ENCODE results near the gene NTM.
"Not testable (repeated sequence)": the region's sequence is repeated elsewhere in the genome, so short reads cannot be mapped to it uniquely, and the experiment has no call there.

The NTM gene

DNA sequence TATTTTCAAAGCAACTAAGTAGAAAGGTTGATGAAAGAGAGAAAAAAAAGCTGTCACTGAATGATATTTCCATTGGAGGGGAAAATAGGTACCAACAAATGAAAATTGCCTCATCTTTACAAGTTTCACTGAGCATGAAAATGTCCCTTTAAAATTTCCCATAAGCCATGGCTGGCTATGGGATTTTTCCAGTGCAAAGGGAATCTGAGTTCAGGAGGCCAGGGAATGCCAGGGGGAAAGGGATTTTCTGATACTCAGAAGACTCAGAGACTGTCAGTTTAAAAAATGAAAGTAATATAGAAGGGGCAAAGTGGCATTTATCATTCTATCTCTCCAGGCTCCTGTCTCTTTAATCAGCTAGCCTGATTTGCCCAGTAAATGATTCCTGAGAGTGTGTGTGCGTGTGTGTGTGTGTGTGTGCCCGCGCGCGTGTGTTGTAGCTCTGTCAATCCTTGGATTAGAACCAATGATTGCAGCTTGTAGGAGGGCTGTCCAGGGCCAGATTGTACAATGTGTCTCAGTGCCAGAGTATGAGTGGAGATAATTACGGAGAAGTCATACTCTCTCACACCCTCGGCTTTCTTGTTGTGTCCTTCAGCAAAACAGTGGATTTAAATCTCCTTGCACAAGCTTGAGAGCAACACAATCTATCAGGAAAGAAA, at the start of gene NTM:
Gene NTM, plus strand, starts transcription at position 526 of the 662 bp plus-strand sequence.
- no peak for DNase-seq

DNA sequence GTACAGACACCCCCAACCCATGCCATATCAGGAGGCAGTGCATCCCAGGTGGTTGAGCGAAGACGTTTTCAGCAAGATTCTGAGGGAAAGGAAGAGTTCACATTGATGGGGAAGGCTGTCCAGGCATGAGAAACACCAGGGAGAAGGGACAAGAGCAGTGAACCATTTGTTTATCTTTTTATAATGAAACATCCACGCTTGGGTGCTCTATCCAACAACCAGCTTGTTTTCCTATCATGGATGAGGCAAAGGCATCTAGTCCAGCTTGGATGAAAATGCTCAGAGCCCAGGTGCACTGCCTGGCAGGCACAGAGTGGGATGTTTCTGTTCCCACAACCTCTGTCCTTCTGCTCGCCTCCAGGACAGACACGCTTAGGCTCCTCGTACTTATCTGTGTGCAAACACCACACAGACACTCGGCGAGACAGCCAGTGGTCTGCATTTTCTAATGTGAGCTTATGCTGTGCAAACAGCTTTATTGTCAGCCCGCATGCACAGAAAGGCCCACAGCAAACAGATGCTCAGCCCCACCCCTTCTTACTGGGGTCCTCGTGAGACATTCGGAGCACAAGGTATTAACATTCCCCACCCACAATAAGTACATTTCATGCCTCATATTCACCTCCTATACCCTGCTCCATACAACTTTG, 45.4 kb upstream of the NTM start:
- no peak for DNase-seq

DNA sequence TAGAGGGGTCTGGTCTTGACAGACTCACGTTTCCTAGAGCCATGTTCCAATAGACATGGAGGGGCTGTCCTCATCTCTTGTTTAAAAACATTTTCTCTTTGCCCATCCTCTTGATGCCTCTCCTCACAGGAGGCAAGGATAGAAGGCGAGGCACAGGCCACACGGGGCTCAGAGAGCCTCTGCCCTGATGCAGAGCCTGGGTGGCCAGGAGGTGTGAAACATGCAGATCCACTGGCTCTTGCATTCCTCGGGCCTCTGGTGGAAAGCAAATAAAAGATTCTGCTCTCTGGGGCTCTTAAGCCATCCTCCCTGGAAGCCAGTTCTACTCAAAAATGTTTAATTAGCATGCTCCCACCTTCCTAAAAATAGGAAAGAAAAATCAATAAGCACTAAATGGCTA, 43.6 kb upstream of the NTM start:
- DNase-seq = no peak

DNA sequence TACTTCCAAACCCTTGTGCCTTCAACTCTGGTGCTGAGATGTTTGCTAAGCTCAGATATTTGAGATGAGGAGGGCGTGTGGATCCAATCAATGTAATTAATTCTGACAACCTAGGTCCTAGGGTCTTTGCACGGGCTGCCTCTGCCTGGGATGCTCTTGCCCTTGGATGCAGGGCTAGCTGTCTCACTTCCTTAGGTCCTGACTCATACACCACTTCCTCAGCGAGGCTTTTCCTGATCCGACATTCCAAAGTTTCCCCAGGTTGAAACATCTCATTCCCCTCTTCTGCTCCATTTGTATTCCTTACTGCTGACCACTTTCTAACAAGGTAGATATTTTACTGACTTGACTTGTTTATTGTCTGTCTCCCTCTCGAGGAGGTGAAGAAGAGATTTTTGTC, 43.0 kb upstream of the NTM start:
- DNase-seq = no peak

- no peak for DNase-seq
Observed at GRCh38 chr11:131328843-131329242, 41.6 kb upstream of the NTM start.

DNA sequence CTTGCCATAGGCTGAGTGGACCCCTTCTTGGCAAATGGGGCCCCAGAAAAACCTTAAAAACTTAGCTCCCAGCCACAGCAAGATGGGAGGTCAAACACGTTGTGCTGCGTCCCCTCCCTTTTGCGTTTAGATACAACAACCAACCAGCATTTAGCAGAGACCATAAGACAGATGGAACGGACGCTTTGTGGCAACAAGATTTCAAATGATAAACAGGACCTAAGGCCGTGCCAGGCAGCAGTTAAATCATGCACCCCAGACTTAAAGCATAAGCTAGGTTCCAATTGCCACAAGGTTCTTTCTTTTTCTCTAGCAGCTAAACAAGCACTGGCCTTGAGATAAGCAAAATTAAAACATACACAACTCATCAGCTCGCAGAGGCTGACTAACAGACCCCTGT, 39.4 kb upstream of the NTM start:
- DNase-seq = no peak

GRCh38 chr11:131331546-131331945, 38.9 kb upstream of the NTM start:
- no peak for DNase-seq

DNA sequence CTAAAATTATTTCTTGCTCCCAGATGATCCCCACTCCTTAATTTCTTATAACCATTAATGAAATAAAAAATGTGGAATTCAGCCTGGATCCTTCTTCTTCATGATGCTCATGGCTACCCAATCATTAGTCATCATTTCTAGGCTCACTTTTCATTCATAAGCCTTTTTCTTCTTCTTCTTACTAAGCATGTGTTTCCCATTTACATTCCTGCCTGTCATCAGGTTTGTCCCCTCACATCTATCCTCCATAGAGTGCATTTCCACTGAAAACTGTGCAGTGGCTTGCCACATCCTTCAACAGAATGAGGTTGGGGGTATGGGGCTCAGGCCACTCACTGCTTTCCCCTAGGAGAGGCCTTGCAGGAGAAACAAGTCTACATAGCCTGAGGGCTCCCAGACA, 35.8 kb upstream of the NTM start:
- DNase-seq = no peak

DNA sequence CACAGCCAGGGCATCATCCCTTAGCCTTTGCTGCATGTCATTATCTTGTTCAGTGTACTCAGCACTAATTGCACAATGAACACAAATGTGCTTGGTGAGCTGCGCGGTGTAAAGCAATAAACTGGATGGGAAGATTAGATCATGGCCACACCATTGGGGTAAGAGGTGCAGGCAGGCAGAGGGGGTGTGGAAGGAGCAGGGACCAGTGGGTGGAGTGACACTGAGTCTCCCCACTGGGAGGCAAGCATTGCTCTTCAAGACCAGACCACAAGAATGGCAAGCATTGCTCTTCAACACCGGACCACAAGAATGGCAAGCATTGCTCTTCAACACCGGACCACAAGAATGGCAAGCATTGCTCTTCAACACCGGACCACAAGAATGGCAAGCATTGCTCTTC, 28.5 kb upstream of the NTM start:
- not testable (repeated sequence) for DNase-seq

DNA sequence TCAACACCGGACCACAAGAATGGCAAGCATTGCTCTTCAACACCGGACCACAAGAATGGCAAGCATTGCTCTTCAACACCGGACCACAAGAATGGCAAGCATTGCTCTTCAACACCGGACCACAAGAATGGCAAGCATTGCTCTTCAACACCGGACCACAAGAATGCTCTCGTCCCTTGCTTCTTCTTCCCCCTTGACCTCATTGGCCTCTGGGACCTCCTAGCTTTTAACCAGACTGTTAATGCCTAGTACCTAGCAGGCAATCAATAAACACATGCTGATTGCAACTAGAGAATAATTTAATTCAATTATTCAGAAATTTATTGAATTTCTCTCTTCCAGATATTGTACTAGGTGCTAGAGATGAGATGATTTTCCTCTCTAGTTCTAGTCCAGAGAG, 28.0 kb upstream of the NTM start:
- DNase-seq = not testable (repeated sequence)

DNA sequence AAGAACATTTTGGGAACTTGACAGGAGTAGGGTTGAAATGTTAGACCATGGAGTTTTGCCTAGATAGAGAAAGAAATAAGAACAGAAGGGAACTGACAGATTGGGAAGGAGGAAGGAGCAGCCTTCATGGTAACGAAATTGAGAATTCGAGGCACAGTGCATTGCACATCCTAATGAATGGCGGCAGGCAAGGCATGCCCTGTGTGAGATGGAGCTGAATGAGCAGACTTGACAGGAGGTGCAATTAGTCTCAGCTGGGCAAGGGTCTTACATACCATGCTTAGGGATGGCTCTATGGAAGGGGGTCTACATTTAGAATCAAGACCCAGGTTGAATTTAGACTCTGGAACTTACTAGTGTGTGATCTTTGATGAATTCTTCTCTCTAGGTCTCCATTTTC, 25.0 kb upstream of the NTM start:
- no peak for DNase-seq

DNA sequence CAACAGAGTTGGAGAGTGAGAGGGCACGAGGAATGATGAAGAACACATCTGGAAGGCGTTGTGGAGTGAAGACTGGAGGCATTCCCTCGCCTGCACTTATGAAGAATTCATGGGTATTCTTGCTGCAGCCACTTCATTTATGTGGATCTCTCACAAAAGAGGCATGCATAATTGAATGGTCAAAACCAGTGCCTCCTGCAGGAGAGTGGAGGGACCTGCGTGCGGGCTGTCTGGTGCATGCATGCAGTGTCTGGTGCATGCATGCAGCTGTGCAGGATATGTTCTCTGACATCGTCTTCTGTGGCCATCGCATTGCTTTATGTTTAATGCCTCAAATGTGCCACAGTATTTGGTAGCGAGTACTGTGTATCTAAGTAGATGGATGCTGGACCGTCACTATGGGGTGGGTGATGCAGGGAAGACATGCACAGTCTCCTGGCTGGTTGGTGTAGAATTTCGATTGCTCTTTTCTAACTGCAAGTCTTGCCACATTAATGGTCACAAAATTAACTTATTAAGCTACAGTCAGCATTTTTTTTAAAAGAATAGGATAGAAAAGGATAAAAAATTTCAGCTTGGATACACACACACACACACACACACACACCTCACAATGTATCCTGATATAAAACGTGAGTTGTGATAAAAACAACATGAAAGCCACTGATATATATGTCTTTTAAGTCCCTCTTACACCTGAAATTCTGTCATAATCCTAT, 20.9 kb upstream of the NTM start:
- DNase-seq = no peak

DNA sequence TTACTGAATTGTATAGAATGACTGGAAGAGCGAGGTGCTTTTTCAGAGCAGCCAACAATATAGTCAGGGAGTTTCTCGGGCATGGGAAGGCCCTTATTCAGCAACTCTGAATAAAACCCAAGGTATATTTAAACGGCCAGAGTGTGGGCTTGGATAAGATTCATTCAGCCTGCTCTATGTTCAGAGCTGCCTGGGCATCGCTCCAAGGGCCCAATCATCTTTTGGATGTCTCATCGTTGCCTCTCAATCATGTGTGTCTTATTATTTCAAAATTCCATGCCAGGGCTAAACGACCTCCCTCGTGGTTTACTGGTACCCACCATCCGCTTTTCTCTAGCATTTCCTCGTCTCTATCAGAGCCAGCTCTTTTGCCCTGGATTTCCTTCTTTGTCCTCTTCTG, 19.5 kb upstream of the NTM start:
- DNase-seq = no peak

DNA sequence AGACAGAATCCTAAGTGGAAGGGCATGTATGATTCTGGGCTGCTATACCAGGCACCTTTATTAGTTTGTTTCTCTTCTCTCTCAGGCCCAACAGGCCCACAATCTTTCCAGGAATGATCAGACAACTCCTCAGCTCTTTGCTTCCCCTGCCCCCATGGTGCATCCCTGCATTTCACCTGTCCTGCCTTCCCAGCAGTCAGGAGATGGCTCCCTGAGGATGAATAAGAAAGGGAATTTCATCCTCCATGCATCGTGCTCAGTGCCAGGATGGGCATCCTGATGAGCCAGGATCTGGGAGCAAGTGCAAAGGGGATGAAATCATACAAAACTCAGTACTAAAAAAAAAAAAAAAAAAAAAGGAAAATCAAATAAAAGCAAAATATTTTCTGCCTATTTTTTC, 18.6 kb upstream of the NTM start:
- DNase-seq = no peak

GRCh38 chr11:131353766-131354165, 16.6 kb upstream of the NTM start:
- no peak for DNase-seq

GRCh38 chr11:131354251-131354701, 16.1 kb upstream of the NTM start:
- no peak for DNase-seq

DNA sequence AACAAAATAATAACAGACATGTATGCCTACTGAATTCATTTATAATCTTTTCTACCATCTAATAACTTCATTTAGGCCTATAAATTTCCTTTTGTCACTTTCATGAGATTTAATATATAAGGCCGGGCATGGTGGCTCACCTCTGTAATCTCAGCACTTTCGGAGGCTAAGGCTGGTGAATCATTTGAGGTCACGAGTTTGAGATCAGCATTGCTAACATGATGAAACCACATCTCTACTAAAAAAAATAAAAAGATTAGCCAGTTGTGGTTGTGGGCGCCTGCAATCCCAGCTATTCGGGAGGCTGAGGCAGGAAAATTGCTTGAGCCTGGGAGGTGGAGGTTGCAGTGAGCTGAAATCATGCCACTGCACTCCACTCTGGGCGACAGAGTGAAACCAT, 14.2 kb upstream of the NTM start:
- no peak for DNase-seq

- DNase-seq = no peak
Observed at GRCh38 chr11:131365329-131365930, 5.0 kb upstream of the NTM start.

- no peak for DNase-seq
Observed at GRCh38 chr11:131370901-131371790, 731 bp downstream of the NTM start.

GRCh38 chr11:131371791-131372104, 1.3 kb downstream of the NTM start:
- DNase-seq = no peak

GRCh38 chr11:131372234-131372962, 2.0 kb downstream of the NTM start:
- DNase-seq = no peak

DNA sequence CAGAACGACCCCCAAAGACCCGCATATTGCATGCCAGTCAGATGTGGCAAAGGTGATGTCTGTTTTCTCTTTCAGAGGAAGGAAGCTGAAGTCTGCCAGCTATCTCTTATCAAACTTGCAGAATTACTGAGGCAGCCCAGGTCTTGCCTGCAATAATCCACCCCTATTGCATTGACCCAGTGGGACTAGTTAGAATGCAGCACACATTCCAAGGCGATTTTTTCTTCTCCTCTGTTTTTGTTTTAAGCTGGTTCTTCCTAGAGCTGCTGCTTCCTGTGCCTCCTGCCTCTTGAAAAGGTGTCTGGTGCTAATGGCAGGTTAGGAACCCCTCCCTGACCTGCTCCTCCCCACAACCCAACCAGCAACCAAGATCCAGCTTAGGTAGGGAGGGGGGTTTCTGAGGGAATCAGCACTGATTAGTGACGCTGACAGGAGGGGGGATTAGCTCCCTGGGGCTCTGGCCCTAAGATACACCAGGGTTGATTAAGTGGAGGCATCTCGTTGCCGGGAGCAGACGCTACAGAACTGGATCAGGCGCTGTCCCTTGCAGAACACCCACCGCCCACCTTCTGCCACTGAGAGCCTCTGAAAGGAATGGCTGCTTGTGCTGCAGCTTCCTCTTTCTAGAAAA, 2.8 kb downstream of the NTM start:
- no peak for DNase-seq
